ENCODE results near the gene AGR2.
"Not testable (repeated sequence)": the region's sequence is repeated elsewhere in the genome, so short reads cannot be mapped to it uniquely, and the experiment has no call there.

AGR2 gene

GRCh38 chr7:16773326-16773725 is 31.5 kb downstream of the AGR2 start:
- DNase-seq, result no peak

DNA sequence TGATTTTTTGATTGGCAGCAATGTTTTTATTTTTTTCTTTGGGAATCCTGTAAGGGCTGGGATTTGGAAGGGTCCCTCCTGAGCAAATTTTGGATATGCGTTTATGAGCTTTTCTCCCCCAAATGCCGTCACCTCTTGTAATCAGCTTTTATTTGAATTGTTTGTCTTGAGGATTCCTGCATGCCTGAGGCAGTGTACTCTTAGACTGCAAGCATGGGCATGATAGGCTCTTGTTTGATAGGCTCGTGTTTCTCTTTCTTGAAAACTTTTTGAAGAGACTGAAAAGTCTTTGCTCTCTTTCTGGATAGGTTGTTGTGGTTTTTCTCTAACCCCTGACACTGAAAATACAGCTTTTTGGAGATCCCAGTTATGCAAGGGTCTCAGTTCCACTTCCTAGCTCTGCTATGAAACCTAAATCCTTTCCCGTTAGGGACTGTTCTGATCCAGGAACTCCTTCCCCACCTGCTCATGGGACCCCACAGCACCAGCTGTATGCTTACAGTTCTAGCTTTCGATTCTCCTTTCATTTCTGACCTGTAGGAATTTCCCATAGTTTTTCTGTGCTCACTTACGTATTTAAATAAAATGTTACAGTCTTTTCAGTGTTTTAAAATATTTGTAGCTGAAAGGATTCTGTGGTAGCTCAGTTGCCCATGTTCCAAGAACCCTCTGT is 34.0 kb downstream of the AGR2 start:
- DNase-seq, result no peak

DNA sequence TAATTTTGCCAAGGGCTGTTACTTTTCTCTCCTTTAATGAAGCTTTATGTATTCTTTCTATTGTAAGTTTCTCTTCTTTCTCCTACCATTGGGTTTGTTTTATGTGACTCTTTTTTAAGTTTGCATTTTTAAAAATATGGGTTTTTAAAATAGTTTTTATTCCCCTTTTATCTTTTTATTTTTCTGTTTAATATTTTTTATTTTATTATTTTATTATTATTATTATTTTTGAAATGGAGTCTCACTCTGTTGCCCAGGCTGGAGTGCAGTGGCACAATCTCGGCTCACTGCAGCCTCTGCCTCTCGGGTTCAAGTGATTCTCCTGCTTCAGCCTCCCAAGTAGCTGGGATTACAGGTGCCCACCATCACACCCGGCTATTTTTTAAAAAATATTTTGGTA is 34.8 kb downstream of the AGR2 start:
- not testable (repeated sequence) for DNase-seq

- DNase-seq, result no peak
Observed at GRCh38 chr7:16765436-16765859, 39.4 kb downstream of the AGR2 start.

- no peak for DNase-seq
Observed at GRCh38 chr7:16764942-16765341, 39.9 kb downstream of the AGR2 start.

GRCh38 chr7:16762177-16762576 is 42.6 kb downstream of the AGR2 start:
- no peak for DNase-seq

DNA sequence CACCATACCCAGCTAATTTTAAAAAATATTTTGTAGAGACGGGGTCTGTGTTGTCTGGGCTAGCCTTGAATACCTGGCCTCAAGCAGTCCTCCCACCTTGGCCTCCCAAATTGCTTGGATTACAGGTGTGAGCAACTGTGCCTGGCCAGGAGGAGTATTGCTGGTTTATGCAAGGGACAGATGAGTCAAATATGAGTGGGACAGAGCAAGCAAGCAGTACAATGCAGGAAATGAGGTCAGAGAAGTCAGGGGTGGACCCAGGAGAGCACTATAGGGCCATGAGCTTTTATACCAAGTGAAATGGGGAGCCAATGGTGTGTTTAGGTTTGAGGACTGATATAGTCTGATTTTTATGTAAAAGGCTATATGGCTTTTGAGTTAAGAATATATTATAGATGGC is 45.0 kb downstream of the AGR2 start:
- DNase-seq, result no peak

DNA sequence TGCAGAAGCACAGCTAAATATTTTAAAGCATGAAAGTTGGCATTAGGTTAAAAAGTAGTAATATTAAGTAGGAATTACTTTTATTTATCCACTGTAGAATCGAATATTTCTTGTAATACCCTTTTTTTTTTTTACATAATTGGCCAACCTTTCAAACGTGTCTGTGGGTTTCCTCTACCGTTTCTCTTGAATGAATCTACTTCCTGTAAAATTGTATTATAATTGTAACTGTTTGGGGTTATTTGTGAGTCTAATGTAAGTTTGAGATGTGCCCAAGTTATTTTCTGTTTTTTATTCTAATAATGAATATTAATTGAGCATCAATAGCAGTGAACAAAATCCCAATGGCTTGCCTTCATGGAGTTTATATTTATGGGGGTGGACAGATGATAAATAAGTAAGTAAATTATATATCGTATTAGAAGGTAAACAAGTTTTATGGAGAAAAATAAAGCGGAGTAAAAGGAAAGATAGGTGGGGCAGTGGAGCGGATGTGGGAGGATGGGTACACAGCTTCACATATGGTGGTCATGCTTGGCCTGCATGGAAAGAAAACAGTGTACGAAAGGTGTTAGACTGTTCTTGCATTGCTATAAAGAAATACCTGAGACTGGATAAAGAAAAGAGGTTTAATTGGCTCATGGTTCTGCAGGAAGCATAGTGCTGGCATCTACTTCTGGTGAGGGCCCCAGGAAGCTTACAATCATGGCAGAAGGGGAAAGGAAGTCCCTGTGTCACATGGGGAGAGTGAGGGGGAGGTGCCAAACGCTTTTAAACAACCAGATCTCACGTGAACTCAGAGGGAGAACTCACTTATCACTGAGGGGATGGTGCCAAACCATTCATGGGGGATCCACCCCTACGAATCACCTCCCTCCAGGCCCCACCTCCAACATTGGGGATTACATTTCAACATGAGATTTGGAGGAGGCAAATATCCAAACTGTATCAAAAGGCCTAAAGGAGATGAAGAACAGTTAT is 45.9 kb downstream of the AGR2 start:
- DNase-seq, result no peak

- no peak for DNase-seq
Observed at GRCh38 chr7:16758036-16758435, 46.8 kb downstream of the AGR2 start.

GRCh38 chr7:16755397-16755796 is 49.4 kb downstream of the AGR2 start:
- DNase-seq, result peak; percentile 13

DNA sequence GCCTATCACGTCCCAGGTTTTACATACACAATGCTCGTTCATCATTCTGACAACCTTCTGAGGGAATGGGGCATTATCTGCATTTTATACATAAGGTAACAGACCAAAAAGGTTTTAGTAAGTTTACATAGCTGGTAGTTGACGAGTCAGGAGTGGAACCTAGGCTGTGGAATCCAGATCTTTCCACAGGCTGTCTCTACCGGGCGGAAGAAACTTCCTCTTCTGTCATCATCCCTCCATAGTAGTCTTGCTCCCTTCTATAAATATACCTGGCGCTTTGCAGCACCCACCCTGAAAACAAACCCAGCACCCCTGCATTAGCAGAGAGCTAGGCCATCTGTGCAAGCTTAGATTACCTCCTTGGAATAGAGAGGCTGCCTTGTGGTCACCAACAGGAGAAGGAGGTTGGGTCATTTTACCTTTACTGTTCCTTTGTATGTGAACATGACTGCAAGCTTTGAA is 49.9 kb downstream of the AGR2 start:
- DNase-seq, result no peak

DNA sequence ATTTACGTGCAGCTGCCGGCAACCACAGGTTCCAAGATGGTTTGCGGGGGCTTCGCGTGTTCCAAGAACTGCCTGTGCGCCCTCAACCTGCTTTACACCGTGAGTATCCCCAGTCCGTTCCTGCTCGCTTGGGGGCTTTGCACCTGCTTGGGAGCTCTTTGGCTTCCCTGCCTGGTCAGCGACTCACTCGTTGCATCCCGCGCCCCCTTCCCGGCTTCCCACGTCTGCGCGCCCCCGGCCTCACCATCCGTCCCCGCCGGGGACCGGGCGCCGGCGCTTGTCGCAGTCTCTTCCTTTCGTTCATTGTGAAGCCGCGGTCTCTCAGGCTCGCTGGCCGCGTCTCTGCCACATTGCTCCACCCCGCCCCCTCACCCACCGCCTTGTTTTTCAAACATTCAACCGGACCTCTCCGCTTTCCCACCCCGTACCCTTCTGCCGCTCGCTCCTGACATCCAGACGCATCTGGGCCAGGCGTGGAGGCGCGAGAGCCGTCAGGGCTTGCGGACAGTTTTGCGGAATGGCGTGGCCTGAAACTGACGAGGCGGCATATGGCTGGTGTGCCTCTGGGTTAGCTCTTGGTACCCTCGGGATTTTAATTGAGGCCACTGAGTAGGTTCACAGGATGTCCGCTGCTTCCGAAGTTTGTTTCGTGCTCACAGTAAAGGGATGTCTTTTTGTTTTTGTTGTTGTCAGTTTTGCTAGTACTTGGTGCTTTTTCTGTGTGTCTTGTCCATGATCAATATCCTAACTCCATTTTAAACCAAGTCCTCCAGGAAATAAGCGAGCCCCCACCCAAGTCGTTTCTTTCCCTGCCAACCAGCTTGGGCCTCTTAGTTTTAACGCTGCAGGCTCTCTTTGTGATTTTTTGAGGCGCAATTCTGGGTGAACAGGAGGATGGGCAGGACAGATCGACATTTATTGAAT is 50.6 kb downstream of the AGR2 start:
- peak; percentile 19 for DNase-seq

GRCh38 chr7:16753102-16753931 is 51.5 kb downstream of the AGR2 start, which contains the start of gene TSPAN13:
Gene TSPAN13 (plus strand): TSS chr7:16753755. CDS start chr7:16753968, 213 bp downstream.
- peak; percentile 63 for DNase-seq

GRCh38 chr7:16747102-16747501 is 57.7 kb downstream of the AGR2 start:
- DNase-seq, result no peak

GRCh38 chr7:16745645-16746044 is 59.2 kb downstream of the AGR2 start:
- no peak for DNase-seq

DNA sequence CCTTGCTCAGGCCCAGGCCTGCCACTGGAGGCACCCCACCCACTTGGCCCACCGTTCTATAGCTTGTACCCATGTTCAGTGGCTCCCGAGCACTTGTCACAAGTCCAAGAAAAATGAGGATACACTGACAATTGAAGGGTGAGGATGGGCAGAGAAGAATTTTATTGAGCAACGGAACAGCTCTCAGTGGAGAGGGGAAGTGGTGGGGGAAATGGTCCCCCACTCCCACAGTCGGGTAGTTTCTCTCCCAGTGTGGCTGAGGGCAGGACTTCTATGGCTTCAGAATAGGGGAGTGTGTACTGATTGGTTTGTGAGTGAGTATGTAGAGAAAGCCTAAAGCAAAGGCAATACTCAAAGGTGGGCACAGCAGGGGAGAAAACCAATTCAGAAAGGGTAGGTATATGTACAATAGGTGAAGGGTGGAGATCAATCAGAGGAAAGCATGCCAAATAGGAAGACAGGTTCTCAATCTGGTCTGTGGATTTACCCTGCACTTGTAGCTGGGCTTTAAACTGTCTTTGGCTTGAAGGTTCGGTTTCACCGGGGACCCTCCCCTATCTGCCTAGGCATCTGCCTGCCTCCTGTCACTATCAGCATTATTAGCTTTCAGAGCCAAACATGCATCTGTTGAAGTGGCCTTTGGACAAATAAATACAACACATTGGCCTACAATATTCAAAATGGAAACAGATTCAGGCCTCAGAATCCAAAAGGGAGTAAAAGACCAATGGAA is 60.1 kb downstream of the AGR2 start:
- no peak for DNase-seq

DNA sequence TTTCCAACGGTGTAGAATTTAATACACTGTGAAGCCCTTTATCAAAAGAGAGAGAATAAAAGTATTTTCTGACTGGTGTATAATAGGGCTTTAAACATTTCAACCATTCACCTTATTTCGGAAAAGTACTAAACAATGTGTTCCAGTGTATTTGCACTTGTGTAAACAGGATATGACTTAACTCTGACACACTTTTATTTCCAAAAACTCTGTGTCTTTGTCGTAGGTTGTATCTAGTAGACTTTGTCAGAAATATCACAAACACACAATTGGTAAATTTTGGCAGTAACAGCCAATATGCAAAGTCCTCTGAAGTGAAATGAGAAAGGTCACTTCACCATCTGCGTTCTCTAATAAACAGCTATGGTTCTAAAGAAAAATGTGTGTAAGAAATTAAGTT is 61.6 kb downstream of the AGR2 start:
- DNase-seq, result no peak

DNA sequence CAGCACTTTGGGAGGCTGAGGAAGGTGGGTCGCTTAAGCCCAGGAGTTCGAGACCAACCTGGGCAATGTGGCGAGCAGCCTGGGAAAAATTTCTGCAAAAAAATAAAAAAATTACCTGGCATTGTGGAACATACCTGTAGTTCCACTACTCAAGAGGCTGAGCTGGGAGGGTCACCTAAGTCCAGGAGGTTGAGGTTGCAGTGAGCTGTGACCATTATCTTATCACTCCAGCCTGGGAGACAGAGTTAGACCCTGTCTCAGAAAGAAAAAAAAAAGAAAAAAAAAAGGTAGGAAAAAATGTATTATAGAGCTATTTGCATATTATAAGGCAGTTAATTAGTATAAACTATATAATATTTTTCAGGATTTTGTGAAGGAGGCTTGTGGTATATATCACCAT is 62.3 kb downstream of the AGR2 start:
- no peak for DNase-seq

All from fibroblast of skin of right quadriceps (primary cell).